CD8-positive, alpha-beta memory T cell (primary cell): ENCODE measurements around the gene NCOR2. TPM values are rescaled to one million over a fixed set of nuclear protein-coding genes. Genes with fewer than 3 reads are reported as not detected.

ENCODE experiments used
- CTCF ChIA-PET: fragments of 350-600 bp; sonication (Branson Sonifier 250); formaldehyde crosslinking; loops from one replicate; lab custom pipeline; 2021; ENCODE audit warnings: antibody characterized with exemption; lab: Charles Lee
- POLR2A ChIA-PET: fragments of 350-600 bp; sonication (Branson Sonifier 250); formaldehyde crosslinking; loops from one replicate; lab custom pipeline; 2021; ENCODE audit warnings: antibody characterized with exemption; lab: Charles Lee
- DNase-seq, 5 donors: peaks; one replicate each; pipeline versions ENCODE4 v3.0.0 to v3.0.0-alpha.2; 2020 to 2022; ENCODE audit warnings: mixed read lengths in 1 of 5
- H3K27ac ChIP-seq: one replicate; pipeline ENCODE4 v1.7.0; 2013; ENCODE audit warnings: low read depth, mild to moderate bottlenecking, low read length, moderate library complexity
- H3K27me3 ChIP-seq: 2 replicates; pipeline ENCODE4 v1.7.0; 2013; ENCODE audit warnings: low read length, mild to moderate bottlenecking; ENCODE audit not compliant: insufficient read depth, poor library complexity, severe bottlenecking
- H3K36me3 ChIP-seq: 2 replicates; pipeline ENCODE4 v1.7.0; 2013; ENCODE audit warnings: mild to moderate bottlenecking, low read length, moderate library complexity; ENCODE audit not compliant: insufficient read depth
- H3K4me1 ChIP-seq: 2 replicates; pipeline ENCODE4 v1.7.0; 2013; ENCODE audit warnings: mild to moderate bottlenecking, low read length, moderate library complexity; ENCODE audit not compliant: insufficient read depth
- H3K4me3 ChIP-seq: 2 replicates; pipeline ENCODE4 v1.7.0; 2013; ENCODE audit warnings: mild to moderate bottlenecking, low read length
- H3K9me3 ChIP-seq: 2 replicates; pipeline ENCODE4 v1.7.0; 2013; ENCODE audit warnings: mild to moderate bottlenecking, low read length
- H3K27ac Mint-ChIP-seq, 8 donors: one replicate each; pipeline ENCODE4 v1.8.0; 2020 to 2021; ENCODE audit warnings: mixed read lengths in 8 of 8, mild to moderate bottlenecking in 6 of 8, inconsistent platforms in 3 of 8, moderate library complexity in 3 of 8
- H3K27me3 Mint-ChIP-seq, 2 donors: one replicate each; pipeline ENCODE4 v1.8.0; 2020 to 2021; ENCODE audit warnings: mixed read lengths in 2 of 2, mild to moderate bottlenecking in 1 of 2, moderate library complexity in 1 of 2
- H3K36me3 Mint-ChIP-seq, 3 donors: one replicate each; pipeline ENCODE4 v1.8.0; 2020 to 2021; ENCODE audit warnings: mixed read lengths in 3 of 3, inconsistent platforms in 1 of 3, mild to moderate bottlenecking in 1 of 3
- H3K4me1 Mint-ChIP-seq, 3 donors: one replicate each; pipeline ENCODE4 v1.8.0; 2020 to 2021; ENCODE audit warnings: mixed read lengths in 3 of 3, inconsistent platforms in 1 of 3, mild to moderate bottlenecking in 1 of 3
- H3K4me3 Mint-ChIP-seq, 7 donors: one replicate each; pipeline ENCODE4 v1.8.0; 2020 to 2021; ENCODE audit warnings: mixed read lengths in 7 of 7, mild to moderate bottlenecking in 6 of 7, moderate library complexity in 4 of 7, inconsistent platforms in 2 of 7
- H3K9me3 Mint-ChIP-seq, 5 donors: one replicate each; pipeline ENCODE4 v1.8.0; 2020 to 2022; ENCODE audit warnings: mixed read lengths in 5 of 5, mild to moderate bottlenecking in 3 of 5, moderate library complexity in 2 of 5, inconsistent platforms in 1 of 5
- polyA plus RNA-seq: library from polyadenylated mRNA; unstranded; fragments of 300-500 nt; fragmentation: Illumina TruSeq; gene quantifications from one replicate; pipeline ENCODE4 v1.2.3, GENCODE V29; 2021
- total RNA-seq, 2 experiments: library from RNA; stranded (reverse); gene quantifications; one replicate each; pipeline ENCODE4 v1.2.3, GENCODE V29; 2021

The NCOR2 gene
- total and polyA plus RNA-seq, 3 experiments from 2014 or later = 16.7 to 97.4 (median 96.6) TPM

DNA sequence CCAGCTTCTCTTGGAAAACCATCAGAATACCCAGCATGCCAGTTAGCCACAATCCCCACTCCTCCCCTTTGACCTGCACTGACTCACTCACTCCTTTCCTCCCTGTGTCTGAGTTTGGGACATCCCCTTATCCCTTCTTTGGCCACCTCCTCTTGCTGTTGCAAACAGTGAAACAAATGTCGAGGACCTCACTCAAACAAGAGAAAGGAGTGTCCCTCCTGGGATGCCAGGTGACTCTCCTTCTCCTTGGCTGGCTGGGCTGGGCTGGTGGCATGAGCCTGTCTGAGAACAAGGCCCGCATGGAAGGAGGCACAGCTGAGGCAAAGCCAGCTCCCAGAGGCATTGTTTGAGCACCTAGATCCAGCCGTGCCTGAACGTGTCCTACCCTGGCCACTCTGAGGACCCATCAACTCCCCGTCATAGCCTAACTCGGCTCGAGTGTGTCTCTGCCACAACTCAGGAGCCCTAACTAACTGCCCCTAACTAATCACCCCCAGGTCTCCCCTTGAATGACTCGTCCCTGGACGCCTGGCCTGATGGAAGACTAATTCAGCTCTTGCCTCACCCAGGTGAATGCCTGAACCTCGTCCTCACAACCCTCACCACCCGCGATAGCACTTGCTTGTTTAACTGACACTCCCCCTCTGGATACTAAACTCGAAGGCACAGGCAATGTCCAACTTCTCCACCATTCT, 43.0 kb downstream of the NCOR2 start:
- H3K36me3 Mint-ChIP-seq = peaks cover 0 to 23% (median 5%) of the 10 kb centered on the region in 3 donors
- Histone ChIP-seq H3K27me3 (no peaks in the 10 kb centered on the region), H3K9me3 (no peaks in the 10 kb centered on the region), H3K36me3 (no peaks in the 10 kb centered on the region), H3K4me3 (no peak overlapping the region), H3K4me1 (no peaks in the 10 kb centered on the region), H3K27ac (no peak overlapping the region)
- H3K4me3 Mint-ChIP-seq = no peak overlapping the region
- ChIA-PET CTCF (no interaction called here), POLR2A (no interaction called here)
- H3K9me3 Mint-ChIP-seq = no peaks in the 10 kb centered on the region
- H3K4me1 Mint-ChIP-seq = peaks cover 15 to 33% (median 16%) of the 10 kb centered on the region in 3 donors
- DNase-seq = no peak
- peak overlapping the region in 4 of 8 donors; percentile 7 to 81 (median 25) for H3K27ac Mint-ChIP-seq
- no peaks in the 10 kb centered on the region for H3K27me3 Mint-ChIP-seq

DNA sequence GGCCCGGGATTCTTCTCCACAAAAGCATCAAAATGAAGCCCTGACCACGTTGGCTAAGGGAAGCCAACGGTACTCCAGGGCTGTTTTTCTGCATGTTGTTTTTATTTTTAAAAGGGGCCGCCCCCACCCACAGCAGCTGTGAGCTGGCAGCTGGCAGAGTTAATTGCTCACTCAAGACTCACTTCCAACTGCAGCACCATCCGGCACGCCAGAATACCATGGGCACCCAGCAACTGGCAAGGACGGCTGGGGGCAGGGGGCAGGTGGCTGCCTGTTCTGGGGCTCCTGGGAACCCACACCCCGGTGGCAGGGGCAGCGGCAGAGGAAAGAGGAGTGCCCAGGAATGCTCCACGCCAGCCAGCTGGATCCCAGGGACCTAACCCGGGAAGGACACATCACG, 44.3 kb downstream of the NCOR2 start:
- peaks cover 16 to 36% (median 20%) of the 10 kb centered on the region in 3 donors for H3K4me1 Mint-ChIP-seq
- no peaks in the 10 kb centered on the region for H3K27me3 ChIP-seq
- H3K4me1 ChIP-seq = no peaks in the 10 kb centered on the region
- peaks cover 0 to 18% (median 5%) of the 10 kb centered on the region in 3 donors for H3K36me3 Mint-ChIP-seq
- no peak overlapping the region for H3K4me3 Mint-ChIP-seq
- H3K36me3 ChIP-seq = no peaks in the 10 kb centered on the region
- ChIA-PET POLR2A (no interaction called here), CTCF (no interaction called here)
- H3K27ac Mint-ChIP-seq = peak overlapping the region in 1 of 8 donors; percentile 29
- no peak overlapping the region for H3K27ac ChIP-seq
- no peaks in the 10 kb centered on the region for H3K9me3 Mint-ChIP-seq
- H3K9me3 ChIP-seq = no peaks in the 10 kb centered on the region
- no peaks in the 10 kb centered on the region for H3K27me3 Mint-ChIP-seq
- no peak for DNase-seq
- H3K4me3 ChIP-seq = no peak overlapping the region

DNA sequence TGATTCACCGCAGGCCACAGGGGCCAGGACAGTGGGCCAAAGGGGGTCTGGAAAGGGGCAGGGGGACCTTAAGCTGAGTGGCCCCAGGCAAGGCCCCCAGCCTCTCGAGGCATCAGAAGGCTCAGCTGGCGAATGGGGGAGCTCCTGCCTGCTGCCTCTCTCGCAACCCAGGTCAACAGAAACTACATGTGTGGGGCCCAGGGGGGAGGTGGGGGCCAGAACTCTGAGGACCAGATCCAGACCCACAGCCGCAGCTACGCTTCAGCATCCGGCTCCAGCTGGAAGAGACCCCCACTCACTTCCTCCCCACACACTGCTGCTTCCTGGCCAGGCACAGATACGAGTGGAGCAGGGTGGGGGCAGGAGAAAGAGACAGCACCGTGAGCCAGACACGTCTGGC, 46.5 kb downstream of the NCOR2 start:
- H3K27me3 ChIP-seq = no peaks in the 10 kb centered on the region
- H3K4me1 Mint-ChIP-seq = peaks cover 12 to 30% (median 20%) of the 10 kb centered on the region in 3 donors
- H3K36me3 Mint-ChIP-seq = peaks cover 0 to 7% (median 5%) of the 10 kb centered on the region in 3 donors
- H3K9me3 Mint-ChIP-seq = no peaks in the 10 kb centered on the region
- H3K36me3 ChIP-seq = no peaks in the 10 kb centered on the region
- ChIA-PET CTCF (no interaction called here), POLR2A (no interaction called here)
- no peaks in the 10 kb centered on the region for H3K27me3 Mint-ChIP-seq
- peak overlapping the region in 1 of 8 donors; percentile 57 for H3K27ac Mint-ChIP-seq
- H3K4me3 Mint-ChIP-seq = no peak overlapping the region
- H3K4me1 ChIP-seq = no peaks in the 10 kb centered on the region
- H3K27ac ChIP-seq = no peak overlapping the region
- no peaks in the 10 kb centered on the region for H3K9me3 ChIP-seq
- no peak for DNase-seq
- no peak overlapping the region for H3K4me3 ChIP-seq

DNA sequence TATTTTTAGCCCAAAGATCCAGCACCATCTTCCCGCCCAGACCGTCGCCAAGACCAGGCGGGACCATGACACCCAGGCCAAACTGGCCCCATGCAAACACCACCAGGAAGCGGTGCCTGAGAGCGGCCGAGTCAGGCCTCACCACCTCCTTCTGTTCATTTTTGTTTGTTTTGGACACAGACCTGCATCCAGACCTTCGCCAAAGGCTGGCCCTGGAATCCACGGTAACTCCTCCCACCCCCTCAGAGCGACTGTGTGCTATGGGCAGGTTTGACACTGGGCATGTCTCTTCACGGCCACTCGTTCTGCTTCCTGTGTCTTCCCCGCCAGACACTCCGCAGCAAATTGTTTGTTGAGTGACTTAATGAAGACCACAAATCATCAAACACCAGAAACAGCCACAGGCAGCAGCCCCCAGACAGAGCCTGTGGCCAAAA, 47.1 kb downstream of the NCOR2 start:
- H3K27me3 ChIP-seq = no peaks in the 10 kb centered on the region
- DNase-seq = no peak
- no peaks in the 10 kb centered on the region for H3K4me1 ChIP-seq
- Mint-ChIP-seq H3K27ac (peak overlapping the region in 4 of 8 donors; percentile 23 to 85 (median 49)), H3K4me1 (peaks cover 12 to 30% (median 24%) of the 10 kb centered on the region in 3 donors), H3K36me3 (peaks cover 0 to 11% (median 8%) of the 10 kb centered on the region in 3 donors), H3K27me3 (no peaks in the 10 kb centered on the region), H3K9me3 (no peaks in the 10 kb centered on the region), H3K4me3 (no peak overlapping the region)
- ChIA-PET POLR2A (no interaction called here), CTCF (no interaction called here)
- H3K9me3 ChIP-seq = no peaks in the 10 kb centered on the region
- H3K36me3 ChIP-seq = no peaks in the 10 kb centered on the region
- no peak overlapping the region for H3K4me3 ChIP-seq
- H3K27ac ChIP-seq = no peak overlapping the region

DNA sequence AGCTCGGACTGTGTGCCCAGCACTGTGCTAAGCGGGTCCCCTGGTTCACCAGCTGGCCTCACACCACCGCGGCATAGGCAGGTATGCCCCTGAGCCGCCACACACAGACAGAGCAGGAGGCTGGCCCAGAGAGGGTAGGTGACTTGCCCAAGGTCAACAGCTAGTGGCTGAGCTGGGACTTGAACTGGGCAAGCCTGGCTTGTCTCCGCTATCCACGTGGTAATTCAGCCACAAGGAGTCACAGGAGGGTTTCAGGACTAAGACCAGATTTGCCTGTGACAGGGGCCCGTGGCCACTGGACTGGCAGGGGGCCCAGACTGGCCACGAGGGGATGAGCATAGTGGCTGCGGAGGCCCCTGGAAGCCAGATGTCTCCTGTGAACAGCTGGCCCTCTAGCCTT, 47.7 kb downstream of the NCOR2 start:
- Mint-ChIP-seq H3K4me3 (no peak overlapping the region), H3K9me3 (no peaks in the 10 kb centered on the region), H3K27ac (no peak overlapping the region), H3K27me3 (no peaks in the 10 kb centered on the region), H3K4me1 (peaks cover 12 to 29% (median 23%) of the 10 kb centered on the region in 3 donors), H3K36me3 (peaks cover 0 to 13% (median 7%) of the 10 kb centered on the region in 3 donors)
- Histone ChIP-seq H3K27ac (no peak overlapping the region), H3K36me3 (no peaks in the 10 kb centered on the region), H3K4me1 (no peaks in the 10 kb centered on the region), H3K4me3 (no peak overlapping the region), H3K9me3 (no peaks in the 10 kb centered on the region), H3K27me3 (no peaks in the 10 kb centered on the region)
- no peak for DNase-seq
- ChIA-PET POLR2A (no interaction called here), CTCF (no interaction called here)

DNA sequence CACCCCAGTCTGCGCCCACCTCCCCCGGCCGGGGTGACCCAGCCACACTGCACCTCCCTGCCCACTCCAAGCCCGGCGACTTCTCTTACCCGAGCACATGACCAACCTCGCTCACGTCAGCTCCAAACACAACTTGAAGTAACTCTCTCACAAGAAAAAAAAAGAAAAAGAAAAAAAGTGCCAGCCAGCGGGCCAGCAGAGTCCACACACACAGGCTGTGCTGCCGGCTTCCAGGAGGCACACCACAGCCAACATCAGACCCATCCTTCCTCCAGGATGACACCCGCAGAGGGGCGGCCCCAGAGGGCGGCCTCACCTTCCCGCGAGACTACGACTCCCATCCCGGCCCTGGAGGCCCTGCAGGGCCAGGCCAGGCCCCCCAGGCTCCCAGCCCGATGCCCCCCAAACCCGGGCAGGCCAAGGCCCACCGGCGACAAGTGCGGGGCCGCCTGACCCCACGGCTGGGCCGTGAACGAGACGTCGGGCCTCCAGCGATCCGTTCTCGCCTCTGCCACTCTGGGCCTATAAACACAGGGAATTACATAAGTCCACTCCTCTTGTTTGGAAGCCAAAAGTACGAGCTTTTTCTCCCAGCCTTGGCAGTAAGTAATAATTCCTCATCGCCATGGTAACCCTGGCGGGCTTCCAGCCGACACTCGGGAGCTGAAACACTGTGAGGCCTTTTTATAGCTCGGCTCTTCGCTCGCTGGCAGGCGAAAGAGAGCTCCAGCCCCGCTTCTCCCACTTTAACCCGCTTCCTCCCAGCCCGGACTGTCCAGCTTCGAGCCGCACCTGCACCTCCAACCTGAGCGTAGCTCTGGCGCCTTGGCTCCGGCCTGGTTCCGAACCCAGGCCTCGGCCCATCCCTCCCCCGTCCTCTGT, 49.1 kb downstream of the NCOR2 start:
- POLR2A ChIA-PET = no interaction called here

More for the DNA sequence above, 49.1 kb downstream of the NCOR2 start:
- H3K4me3 Mint-ChIP-seq = no peak overlapping the region
- H3K4me1 Mint-ChIP-seq = peaks cover 7 to 26% (median 15%) of the 10 kb centered on the region in 3 donors
- H3K9me3 Mint-ChIP-seq = no peaks in the 10 kb centered on the region
- CTCF ChIA-PET = no interaction called here
- no peak overlapping the region for H3K27ac Mint-ChIP-seq
- Histone ChIP-seq H3K27me3 (no peaks in the 10 kb centered on the region), H3K4me1 (no peaks in the 10 kb centered on the region), H3K27ac (no peak overlapping the region), H3K9me3 (no peaks in the 10 kb centered on the region), H3K36me3 (no peaks in the 10 kb centered on the region), H3K4me3 (no peak overlapping the region)
- H3K27me3 Mint-ChIP-seq = no peaks in the 10 kb centered on the region
- DNase-seq = no peak
- peaks cover 0 to 11% (median 6%) of the 10 kb centered on the region in 3 donors for H3K36me3 Mint-ChIP-seq
